HUDEP-2 (cell line): Measurements from ENCODE around the gene TMEM63C.
"Not testable (repeated sequence)": the region's sequence is repeated elsewhere in the genome, so short reads cannot be mapped to it uniquely, and the experiment has no call there.

Source experiments
- DNase-seq, 76 experiments: peaks; one replicate each; lab custom pipeline; 2025; ENCODE audit not compliant: unreplicated experiment in 76 of 76; lab: John Stamatoyannopoulos, UW

Gene TMEM63C

GRCh38 chr14:77273796-77274195 lies 92.2 kb downstream of the TMEM63C start:
- no peak for DNase-seq

GRCh38 chr14:77275041-77275580 lies 93.5 kb downstream of the TMEM63C start:
- DNase-seq, result no peak

GRCh38 chr14:77275601-77276017 lies 94.0 kb downstream of the TMEM63C start:
- no peak for DNase-seq

GRCh38 chr14:77276295-77276935 lies 94.8 kb downstream of the TMEM63C start:
- DNase-seq, result no peak

- no peak for DNase-seq
These were observed 95.4 kb downstream of the TMEM63C start for GRCh38 chr14:77276959-77277358.

- DNase-seq, result peak in 1 of 76 experiments; percentile 10
These were observed 97.0 kb downstream of the TMEM63C start for GRCh38 chr14:77278461-77279230.

- DNase-seq, result no peak
These were observed 98.1 kb downstream of the TMEM63C start for GRCh38 chr14:77279719-77280118.

GRCh38 chr14:77280921-77281320 lies 99.3 kb downstream of the TMEM63C start:
- not testable (repeated sequence) for DNase-seq

GRCh38 chr14:77281852-77282410 lies 100.3 kb downstream of the TMEM63C start:
- DNase-seq, result no peak

GRCh38 chr14:77284066-77284465 lies 102.5 kb downstream of the TMEM63C start:
- DNase-seq, result no peak

GRCh38 chr14:77284466-77284865 lies 102.9 kb downstream of the TMEM63C start:
- DNase-seq, result no peak

- DNase-seq, result no peak
These were observed 105.0 kb downstream of the TMEM63C start for GRCh38 chr14:77286576-77286975.

- no peak for DNase-seq
These were observed 109.1 kb downstream of the TMEM63C start for GRCh38 chr14:77290705-77291104.

GRCh38 chr14:77296155-77296554 lies 114.6 kb downstream of the TMEM63C start:
- no peak for DNase-seq

- DNase-seq, result no peak
These were observed 115.3 kb downstream of the TMEM63C start for GRCh38 chr14:77296906-77297305.

- no peak for DNase-seq
These were observed 118.2 kb downstream of the TMEM63C start for GRCh38 chr14:77299771-77300170.

GRCh38 chr14:77301103-77301502 lies 119.5 kb downstream of the TMEM63C start:
- peak in 62 of 76 experiments; percentile 3 to 74 (median 44) for DNase-seq

GRCh38 chr14:77302926-77303325 lies 121.3 kb downstream of the TMEM63C start:
- DNase-seq, result no peak

GRCh38 chr14:77303417-77304156 lies 122.0 kb downstream of the TMEM63C start:
- DNase-seq, result peak in 3 of 76 experiments; percentile 6 to 24 (median 19)

GRCh38 chr14:77305696-77306095 lies 124.1 kb downstream of the TMEM63C start:
- DNase-seq, result no peak

GRCh38 chr14:77306416-77306815 lies 124.8 kb downstream of the TMEM63C start:
- no peak for DNase-seq
